Stimulated activated CD4-positive, alpha-beta T cell treated with anti-CD3 and anti-CD28 coated beads, Interleukin-15, amount 100 ng/mL, for 1 hour (primary cell): ENCODE data around the gene C9orf153.

ENCODE experiments used
- DNase-seq, 2 donors: peaks; one replicate each; pipeline ENCODE4 v3.0.0-alpha.2; 2020; ENCODE audit warnings: low read depth in 1 of 2, low spot score in 1 of 2

C9orf153 gene

GRCh38 chr9:86272221-86272620 lies 12.8 kb upstream of the C9orf153 start:
- DNase-seq = no peak

GRCh38 chr9:86263876-86264275 lies 4.4 kb upstream of the C9orf153 start:
- DNase-seq = no peak

GRCh38 chr9:86262492-86262891 lies 3.0 kb upstream of the C9orf153 start:
- DNase-seq = no peak

- no peak for DNase-seq
Measured at GRCh38 chr9:86257391-86257790, 2.1 kb downstream of the C9orf153 start.

GRCh38 chr9:86256653-86257052 lies 2.8 kb downstream of the C9orf153 start:
- no peak for DNase-seq

- no peak for DNase-seq
Measured at GRCh38 chr9:86253577-86253976, 5.9 kb downstream of the C9orf153 start.

- no peak for DNase-seq
Measured at GRCh38 chr9:86252870-86253269, 6.6 kb downstream of the C9orf153 start.

- DNase-seq = no peak
Measured at GRCh38 chr9:86250123-86250522, 9.3 kb downstream of the C9orf153 start.

GRCh38 chr9:86248746-86249145 lies 10.7 kb downstream of the C9orf153 start:
- no peak for DNase-seq

GRCh38 chr9:86246752-86247161 lies 12.7 kb downstream of the C9orf153 start:
- no peak for DNase-seq

- DNase-seq = no peak
Measured at GRCh38 chr9:86242071-86242470, 17.4 kb downstream of the C9orf153 start.

GRCh38 chr9:86241216-86241615 lies 18.2 kb downstream of the C9orf153 start:
- no peak for DNase-seq

GRCh38 chr9:86238861-86239770 lies 20.3 kb downstream of the C9orf153 start:
- no peak for DNase-seq

GRCh38 chr9:86230858-86231257 lies 28.6 kb downstream of the C9orf153 start:
- no peak for DNase-seq

GRCh38 chr9:86222667-86223066 lies 36.8 kb downstream of the C9orf153 start:
- no peak for DNase-seq

- no peak for DNase-seq
Measured at GRCh38 chr9:86219606-86220005, 39.9 kb downstream of the C9orf153 start.

- DNase-seq = no peak
Measured at GRCh38 chr9:86217076-86217755, 42.2 kb downstream of the C9orf153 start.

GRCh38 chr9:86207193-86207592 lies 52.3 kb downstream of the C9orf153 start:
- DNase-seq = no peak

GRCh38 chr9:86202338-86202882 lies 57.0 kb downstream of the C9orf153 start:
- no peak for DNase-seq

- DNase-seq = no peak
Measured at GRCh38 chr9:86201474-86202337, 57.8 kb downstream of the C9orf153 start.

GRCh38 chr9:86200599-86201162 lies 58.8 kb downstream of the C9orf153 start:
- no peak for DNase-seq
